VCaP (cell line): ENCODE data around the gene BBS7.

Source experiments
- H3K27ac ChIP-seq: fragments of 450-650 bp; 2 replicates; pipeline ENCODE4 v1.5.1; 2017
- CTCF ChIP-seq: fragments of 450-650 bp; conservative IDR thresholded peaks from 2 replicates; pipeline ENCODE4 v1.5.1; 2017; ENCODE audit warnings: mild to moderate bottlenecking, moderate library complexity

BBS7 gene

GRCh38 chr4:121817701-121818100, 52.6 kb downstream of the BBS7 start:
- no peak for TF ChIP-seq CTCF
- H3K27ac ChIP-seq: no peak overlapping the region

GRCh38 chr4:121817006-121817405, 53.3 kb downstream of the BBS7 start:
- no peak overlapping the region for H3K27ac ChIP-seq

GRCh38 chr4:121814756-121815155, 55.5 kb downstream of the BBS7 start:
- no peak for TF ChIP-seq CTCF
- no peak overlapping the region for H3K27ac ChIP-seq

More at GRCh38 chr4:121817006-121817405, 53.3 kb downstream of the BBS7 start:
- no peak for TF ChIP-seq CTCF

GRCh38 chr4:121811122-121811521, 59.2 kb downstream of the BBS7 start:
- TF ChIP-seq CTCF: no peak

GRCh38 chr4:121806411-121806810, 63.9 kb downstream of the BBS7 start:
- no peak overlapping the region for H3K27ac ChIP-seq
- TF ChIP-seq CTCF: no peak

More at GRCh38 chr4:121811122-121811521, 59.2 kb downstream of the BBS7 start:
- H3K27ac ChIP-seq: no peak overlapping the region

- no peak for TF ChIP-seq CTCF
- peak overlapping the region; percentile 77 for H3K27ac ChIP-seq
Measured at GRCh38 chr4:121801715-121802075, 68.6 kb downstream of the BBS7 start.

GRCh38 chr4:121800961-121801714, 69.1 kb downstream of the BBS7 start, which contains the start of gene EXOSC9:
EXOSC9 (plus strand) TSS chr4:121801323; CDS start chr4:121801425, 102 bp downstream.
- peak within 1 kb of the TSS; percentile 77 for H3K27ac ChIP-seq
- no peak for TF ChIP-seq CTCF
